HG03575 (cell line): Measurements from ENCODE around the gene WDR64.

Source experiments
- ATAC-seq: cut with Tn5 transposase; IDR thresholded peaks from one replicate; pipeline ENCODE4 v1.9.1; 2021; ENCODE audit not compliant: unreplicated experiment, insufficient number of reproducible peaks, low FRiP score; ENCODE audit errors: extremely low read depth

The WDR64 gene

DNA sequence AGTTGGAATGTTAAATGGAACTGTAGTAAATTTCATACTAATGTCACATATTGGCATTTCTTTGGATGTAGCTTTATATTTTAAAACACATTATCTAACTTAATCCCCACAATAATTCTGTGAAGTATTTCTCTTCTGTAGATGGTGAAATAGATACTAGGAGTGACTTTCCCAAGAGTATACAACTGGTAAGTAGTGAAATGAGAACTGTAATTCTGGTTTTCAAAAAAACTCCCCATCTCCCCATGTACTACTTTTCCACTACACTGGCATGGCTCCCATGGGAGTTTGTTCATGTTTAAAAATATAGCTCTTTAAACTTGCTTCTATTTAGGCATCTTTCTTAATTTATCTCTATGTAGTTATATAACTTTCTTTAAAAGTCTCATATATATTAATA is 22.1 kb upstream of the WDR64 start:
- ATAC-seq: no peak

DNA sequence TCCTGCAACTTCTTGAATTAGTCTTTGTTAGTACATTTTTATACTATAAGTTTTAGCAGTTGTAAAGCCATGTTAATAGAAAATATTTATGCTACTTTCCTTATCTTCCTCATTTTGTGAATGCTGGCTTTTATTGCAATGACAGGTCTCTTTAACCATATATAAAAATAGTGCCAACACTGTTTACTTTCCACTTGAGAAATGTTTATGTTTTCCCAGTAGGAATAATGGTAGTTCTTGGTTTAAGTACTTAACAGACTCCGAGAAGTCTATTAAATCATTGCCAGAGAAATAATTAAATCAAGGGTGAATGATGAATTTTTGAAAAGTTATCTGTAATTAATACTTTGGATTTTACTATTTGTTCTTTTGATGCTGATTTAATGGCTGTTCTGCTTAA is 21.6 kb upstream of the WDR64 start:
- no peak for ATAC-seq

DNA sequence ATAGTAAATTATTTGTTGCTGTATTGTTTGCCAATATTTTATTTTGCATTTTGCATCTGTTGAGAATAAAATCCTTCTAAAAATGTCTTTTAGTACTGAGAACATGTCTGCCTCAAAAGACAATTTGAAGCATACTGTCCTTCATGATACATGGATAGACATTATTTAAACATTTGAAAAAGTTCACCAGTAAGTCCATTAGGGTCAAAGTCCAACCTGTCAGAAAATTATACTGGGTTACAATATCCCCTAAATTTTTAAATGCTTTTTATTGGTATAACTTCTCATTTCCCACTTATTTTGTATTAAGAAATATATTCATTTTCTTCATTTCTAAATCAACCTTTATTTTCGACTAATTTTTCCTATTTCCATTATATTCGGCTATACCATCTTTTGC is 21.2 kb upstream of the WDR64 start:
- ATAC-seq: no peak

DNA sequence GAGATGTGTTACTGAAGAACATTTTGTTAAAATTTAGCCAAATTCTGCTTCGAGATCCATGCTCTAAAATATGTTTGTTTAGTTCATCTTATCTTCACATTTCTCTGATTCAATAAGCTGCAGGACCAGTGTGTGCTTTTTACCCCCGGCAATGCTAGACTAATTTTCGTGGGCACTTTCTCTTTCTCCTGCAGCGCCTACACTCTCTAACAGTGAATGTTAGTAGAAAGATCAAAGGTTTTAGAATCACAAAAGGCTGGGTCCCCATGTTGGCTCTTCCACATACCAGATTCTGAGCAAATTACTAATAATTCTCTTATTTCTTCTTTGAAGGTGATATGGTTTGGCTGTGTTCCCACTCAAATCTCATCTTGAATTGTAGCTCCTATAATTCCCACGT is 20.4 kb upstream of the WDR64 start:
- no peak for ATAC-seq

DNA sequence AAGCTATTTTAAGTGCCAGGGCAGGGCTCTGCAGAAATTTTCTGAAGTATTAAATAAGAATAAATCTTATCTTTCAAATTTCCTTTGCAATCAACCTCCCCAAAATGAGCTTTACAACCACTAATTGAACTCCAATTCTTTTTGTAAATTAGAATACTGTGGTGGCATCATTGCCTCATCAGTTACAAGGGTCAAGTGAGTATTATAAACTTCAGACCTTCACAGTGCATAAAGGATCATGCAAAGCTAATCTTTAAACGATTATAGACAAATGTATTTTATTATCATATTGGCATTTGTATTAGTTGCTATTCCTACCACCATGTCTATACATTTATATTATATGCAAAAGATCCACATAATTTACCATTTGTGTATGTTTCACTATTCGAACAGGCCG is 19.1 kb upstream of the WDR64 start:
- no peak for ATAC-seq

DNA sequence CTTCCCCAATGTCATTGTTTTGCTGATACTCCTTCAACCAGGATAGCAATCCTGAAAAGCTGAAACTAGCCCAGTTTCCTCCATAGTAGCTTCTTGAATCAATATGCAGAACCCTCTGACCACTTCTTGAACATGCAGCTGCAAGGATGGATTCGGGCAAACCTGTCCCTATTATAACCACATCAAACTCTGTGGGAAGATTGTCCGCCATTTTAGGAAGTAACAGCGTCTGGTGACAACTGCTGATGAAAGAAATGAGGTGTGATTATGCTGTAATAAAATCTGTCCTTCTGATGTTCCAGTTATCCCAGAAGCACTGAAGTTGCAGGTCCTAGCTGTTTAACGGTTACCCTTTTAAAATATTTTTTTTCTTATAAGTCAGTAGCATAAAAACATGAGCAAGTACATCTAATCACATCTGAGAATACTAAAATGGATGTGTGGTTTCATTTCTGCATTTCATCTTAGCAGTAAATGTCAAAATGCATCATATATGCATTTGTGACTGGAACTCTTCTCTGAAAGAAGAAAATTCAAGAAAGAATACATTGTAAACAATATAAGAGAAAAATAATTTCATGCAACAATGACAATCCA is 16.4 kb upstream of the WDR64 start:
- ATAC-seq: no peak

DNA sequence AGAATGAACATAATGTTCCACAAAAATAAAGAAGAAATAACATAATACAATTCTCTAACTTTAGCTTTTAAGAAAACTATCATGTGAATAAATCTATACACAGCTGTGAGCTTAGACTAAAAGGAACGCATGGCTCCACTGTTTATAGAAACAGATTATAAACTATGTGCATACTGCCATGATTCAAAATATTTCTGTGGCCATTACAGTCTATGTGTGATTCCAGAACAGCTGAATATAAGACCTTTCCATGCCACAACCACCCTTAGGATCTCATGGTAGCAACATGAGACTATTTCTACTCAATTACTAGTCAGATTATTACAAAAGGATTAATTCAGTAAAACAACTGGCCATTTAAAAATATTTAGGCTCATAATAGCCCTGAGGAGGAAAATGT is 15.8 kb upstream of the WDR64 start:
- no peak for ATAC-seq

DNA sequence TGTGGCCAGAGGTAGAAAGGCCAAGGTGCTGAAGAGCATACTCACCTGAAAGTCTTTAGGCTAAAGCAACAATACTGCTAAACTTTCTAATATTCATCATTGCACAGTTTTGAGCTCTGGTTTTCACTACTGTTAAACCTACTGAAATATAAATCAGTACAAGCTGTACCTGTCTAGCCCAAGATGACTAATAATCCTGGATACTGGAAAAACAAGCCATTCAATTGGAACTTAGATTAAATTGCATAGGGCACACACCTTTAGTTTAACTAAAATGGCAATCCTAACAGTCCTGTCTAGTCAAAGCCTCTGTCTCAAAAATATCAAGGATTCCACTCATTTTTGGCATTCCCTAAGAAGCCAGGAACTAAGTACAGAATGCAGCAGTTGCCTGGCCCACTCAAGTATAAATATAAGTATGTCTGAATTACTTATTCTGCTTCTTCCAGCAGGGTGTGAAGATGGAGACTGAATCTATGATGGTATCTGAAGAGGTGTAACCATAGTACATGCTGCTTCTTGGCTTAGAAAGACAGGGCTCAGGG is 15.0 kb upstream of the WDR64 start:
- ATAC-seq: no peak

DNA sequence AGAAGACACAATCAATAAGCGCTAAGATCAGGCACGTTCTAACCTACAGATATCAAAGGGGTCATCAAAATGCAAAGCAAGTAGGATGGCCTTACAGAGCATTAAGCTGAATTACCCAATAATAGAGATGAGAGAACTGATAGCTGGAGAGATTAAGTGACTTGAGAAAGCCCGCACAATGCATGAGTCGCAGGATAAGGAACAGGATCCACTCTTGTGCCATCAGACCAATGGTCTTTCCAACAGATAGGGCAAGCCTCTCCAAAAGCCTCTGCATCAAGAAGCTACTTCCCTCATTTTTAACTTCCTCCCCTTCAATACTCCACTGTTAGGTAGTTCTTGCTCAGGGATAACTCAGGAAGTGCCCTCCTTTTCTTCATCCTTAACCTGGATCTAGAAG is 14.5 kb upstream of the WDR64 start:
- no peak for ATAC-seq

DNA sequence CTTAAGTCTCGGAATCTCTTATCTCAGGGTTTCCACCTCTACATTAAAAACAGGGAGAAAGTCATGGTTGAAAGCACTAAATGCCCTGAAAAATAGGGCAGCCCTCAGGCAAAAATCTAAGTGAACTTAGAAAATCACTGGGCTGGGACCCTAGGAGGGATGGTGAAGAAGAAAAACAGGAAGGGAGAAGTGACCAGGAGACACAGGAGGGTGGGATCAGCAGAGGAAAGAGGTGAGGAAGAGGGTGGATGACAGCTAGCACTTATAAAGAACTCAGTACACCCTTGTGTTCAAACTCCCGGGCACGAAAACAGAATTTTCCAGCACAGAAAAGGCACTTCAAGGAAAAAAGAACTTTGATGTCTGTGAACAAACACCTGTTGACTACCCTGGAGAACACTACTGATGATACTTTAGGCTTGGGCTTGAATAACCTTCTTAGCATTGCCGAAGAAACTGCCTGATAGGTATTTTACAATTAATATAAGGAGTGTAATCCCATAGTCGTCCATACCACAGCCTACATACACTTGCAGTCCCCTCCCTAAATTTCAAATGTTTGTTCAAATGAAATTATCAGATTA is 13.9 kb upstream of the WDR64 start:
- ATAC-seq: no peak

DNA sequence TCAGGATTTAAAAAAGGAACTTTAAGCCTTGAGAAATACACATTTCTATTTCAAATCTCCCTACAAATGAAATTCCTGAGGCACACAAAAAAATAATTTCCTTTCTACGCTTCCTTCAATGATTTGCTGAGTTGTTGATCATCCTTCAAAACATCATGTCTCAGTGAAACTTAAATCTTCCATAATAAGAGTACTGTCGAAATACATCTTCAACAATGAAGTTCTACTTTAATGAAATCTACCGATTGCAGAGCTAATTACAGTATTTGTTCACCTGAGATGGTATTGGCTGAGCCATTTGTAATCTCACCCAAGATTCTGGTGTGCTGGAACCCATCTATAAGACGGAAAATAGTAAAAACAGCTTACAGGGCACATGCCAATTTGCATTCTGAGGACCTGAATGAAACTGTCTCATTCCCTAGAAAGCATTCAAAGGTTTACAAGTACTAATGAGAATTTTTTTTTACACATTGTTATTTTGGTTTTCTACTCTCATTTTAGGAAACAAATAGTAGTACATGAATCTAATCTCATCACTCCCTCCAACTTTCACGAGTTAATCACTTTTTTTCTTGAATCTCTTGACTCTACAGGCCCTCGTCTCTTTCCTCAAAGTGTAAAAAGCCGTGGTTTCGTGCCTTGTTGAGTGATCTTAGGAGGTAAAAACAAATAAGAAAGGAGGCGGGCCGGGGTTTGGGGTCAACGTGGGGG is 13.0 kb upstream of the WDR64 start:
- ATAC-seq: no peak

DNA sequence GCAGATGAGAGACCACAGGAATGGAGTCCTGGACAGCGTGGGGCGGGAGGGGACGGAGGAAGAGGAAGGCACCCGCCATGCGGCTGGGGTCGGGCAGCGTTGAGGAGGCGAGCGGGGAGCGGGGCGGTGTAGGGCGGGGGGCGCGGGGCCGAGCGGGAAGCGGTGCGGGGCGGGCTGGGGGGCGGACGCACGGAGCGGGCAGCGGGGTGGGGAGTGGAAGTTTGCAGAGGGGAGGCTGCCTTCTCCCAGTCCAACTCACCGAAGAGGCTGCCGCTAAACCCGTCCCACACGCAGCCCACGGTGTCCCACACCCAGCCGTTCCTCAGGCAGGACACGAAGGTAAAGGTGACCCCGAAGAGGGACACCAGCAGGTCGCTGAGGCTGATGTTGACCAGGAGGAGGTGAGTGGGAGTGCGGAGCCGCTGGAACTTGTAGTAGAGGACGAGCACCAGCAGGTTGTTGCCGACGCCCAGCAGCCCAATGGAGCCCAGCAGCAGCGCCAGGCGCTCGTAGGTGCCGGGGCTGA is 12.4 kb upstream of the WDR64 start:
- ATAC-seq: peak; percentile 18

DNA sequence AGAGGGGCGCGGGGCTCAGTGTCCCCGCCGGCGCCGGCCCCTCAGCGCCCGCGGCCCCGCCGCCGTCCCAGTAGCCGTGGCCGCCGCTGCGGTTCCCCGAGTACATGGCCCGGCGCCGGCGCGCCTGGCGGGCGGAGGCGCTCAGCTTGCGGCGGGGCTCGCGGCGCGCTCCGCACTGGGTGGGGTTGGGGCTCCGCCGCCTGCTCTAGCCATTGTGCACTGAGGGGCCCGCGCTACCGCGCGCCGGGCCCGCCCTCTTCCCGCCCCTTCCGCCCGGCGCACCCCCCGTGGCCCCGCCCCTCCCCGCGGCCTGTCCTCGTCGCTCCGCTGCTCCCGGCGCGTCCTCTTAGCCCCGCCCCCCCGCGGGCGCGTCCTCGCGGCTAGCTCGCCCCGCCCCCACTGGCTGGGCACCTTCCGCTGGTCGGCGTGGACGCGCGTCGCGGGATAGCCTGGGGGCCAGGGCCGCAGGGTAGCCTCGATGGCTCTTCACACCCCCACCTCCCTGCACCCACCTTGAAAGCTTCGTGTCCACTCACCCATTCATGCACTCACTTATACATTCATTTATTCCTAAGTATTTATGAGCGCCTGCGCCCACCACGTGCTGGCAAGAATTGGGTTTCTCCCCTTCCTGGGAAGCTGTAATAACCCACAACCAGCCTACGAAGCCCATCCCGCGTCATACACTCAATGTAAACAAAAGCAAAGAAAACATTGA is 11.8 kb upstream of the WDR64 start, which contains the start of the genes CHML and OPN3:
Gene CHML (minus strand): TSS at position 221 of the 718 bp plus-strand sequence. CDS start 4,603 bp downstream, outside the sequence.
Gene OPN3 (minus strand): TSS at position 221 of the 718 bp plus-strand sequence. CDS start 115 bp downstream, at position 106.
- ATAC-seq: peak; percentile 35

DNA sequence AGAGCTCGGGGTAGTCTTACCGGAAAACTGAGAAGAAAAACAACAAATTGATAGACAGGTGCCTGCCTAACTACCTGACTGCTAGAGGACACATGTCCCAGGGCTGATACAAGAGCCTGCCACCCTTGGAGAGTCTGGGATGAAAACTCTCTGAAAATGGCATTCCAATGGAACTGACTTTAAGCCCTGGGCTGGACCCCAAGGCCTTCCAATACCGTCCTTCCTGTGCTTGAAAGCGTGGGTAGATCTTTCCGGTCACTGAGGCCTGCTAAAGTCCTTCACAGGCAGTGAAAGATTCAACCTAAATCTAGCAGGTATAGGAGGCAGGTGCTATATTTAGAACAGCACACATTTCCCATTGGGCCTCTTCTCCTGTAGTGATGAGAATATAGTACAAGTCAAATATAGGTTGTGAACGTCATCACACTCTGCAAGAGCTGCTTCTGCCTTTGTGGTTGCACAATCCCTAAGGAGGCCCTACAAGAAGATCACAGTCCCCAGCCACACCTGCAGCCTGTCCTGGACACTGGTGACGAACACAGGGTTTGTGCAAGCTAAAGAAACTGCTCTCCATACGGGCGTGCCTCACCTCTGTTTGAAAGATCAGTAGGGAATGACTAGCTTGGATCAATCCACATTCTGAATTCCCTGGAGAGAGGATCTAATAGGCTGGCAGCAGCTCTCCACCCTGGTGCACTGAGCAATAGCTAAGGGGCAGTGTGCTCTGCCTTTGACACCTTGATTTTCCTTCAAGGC is 11.0 kb upstream of the WDR64 start:
- no peak for ATAC-seq

DNA sequence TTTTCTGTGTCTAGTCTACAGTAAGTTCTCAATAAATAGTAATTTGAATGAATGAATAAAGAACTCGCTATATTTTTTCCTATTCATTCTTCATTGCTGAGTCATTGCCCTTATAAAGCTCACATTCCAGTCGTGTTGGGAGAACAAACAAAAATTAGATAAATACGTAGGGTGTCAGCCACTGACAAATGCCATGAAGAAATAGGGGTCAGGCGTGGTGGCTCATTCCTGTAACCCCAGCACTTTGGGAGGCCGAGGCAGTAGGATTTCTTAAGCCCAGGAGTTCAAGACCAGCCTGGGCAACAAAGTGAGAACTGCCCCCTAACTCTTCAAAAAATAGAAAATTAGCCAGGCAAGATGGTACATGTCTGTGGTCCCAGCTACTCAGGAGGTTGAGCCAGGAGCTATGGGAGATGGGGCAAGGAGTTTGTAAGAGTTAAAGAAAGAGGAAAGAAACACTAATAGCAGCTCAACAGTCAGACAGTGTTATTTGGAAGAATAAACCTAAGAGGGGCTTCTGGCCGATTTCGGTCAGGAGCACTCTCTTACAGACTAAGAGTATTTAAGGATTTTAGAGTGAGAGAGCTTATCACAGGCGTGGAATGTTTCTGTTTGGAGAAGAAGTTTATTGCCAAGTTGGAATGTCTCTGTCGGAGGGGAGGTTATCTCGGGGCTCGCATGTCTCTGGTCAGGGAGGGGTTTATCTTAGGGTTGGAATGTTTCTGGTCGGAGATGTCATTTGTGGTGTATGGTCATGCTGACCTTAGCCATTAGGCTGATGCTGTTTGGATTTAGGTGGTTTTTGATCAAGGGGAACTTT is 10.1 kb upstream of the WDR64 start:
- ATAC-seq: no peak

DNA sequence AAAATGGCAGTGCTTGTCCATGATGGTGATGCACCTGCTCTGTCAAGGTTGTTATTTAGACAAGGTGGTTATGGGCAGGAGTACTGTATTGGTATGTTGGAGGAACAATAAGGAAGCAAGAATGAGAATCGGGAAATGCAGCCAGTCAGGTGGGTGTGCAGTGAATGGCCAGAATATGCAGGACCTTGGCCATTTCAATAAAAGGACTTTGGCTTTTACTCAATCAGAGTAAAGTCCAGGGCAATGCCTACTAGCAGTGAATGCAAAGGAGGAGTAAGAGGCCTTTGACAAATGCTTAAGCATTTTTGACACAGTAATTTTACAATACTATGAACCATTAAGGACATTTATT is 9.5 kb upstream of the WDR64 start:
- no peak for ATAC-seq

DNA sequence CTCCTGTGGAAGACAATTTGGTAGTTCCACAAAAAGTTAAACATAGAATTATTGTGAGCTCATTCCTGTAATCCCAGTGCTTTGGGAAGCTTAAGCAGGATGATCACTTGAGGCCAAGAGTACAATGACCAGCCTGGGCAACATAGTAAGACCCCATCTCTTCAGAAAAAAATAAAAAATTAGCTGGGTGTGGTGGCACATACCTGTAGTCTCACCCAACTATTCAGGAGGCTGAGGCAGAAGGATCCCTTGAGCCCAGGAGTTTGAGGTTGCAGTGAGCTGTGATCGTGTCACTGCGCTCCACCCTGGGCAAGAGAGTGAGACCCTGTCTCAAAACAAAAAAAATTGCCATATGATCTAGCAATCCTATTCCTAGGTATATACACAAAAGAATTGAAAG is 7.8 kb upstream of the WDR64 start:
- ATAC-seq: no peak

DNA sequence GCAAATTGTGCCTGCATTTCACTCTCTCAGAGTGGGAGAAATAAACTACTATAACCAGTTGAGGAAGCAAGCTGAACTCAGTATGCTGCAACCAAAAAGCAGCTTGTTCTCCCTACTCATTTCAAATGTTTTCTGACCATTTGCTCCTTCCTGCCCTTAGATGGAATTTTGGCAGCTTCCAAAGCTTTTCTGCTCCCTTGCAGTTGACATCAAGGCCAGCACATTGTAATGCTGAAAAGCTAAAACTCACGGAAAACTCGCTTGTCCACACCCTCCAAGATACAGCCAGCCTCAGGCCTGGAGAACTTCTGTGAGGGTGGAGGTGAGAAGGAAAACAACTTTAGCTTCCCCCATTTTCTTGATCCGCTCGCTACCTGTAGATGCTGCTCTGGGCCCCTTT is 6.9 kb upstream of the WDR64 start:
- ATAC-seq: no peak
